SK-N-SH (cell line): Measurements from ENCODE around the gene DNAH1. TPM values are rescaled to one million over a fixed set of nuclear protein-coding genes. Genes with fewer than 3 reads are reported as not detected.
A peak's percentile ranks its signal among the peaks of the same experiment; 100 is the strongest.

Source experiments
- CTCF ChIA-PET: fragments of 300-600, 350-600 bp; formaldehyde crosslinking; extraction: SDS; loops from one replicate; lab custom pipeline; 2021; lab: Yijun Ruan, JAX
- POLR2A ChIA-PET: fragments of 350-600 bp; sonication (Branson Sonifier 250); formaldehyde crosslinking; extraction: SDS; loops from one replicate; lab custom pipeline; 2020; ENCODE audit warnings: antibody characterized with exemption, inconsistent platforms; lab: Yijun Ruan, JAX
- DNase-seq: peaks from one replicate; pipeline ENCODE4 v3.0.0; 2012
- H2AFZ ChIP-seq: fragments of 200-600 bp; sonication (generic); 2 replicates; pipeline ENCODE4 v1.8.1; 2016; ENCODE audit warnings: antibody characterized with exemption, mild to moderate bottlenecking, low read depth
- H3F3A ChIP-seq: fragments of 200-600 bp; sonication (generic); replicated peaks from 2 replicates; pipeline ENCODE3; 2016; ENCODE audit warnings: antibody characterized with exemption, mild to moderate bottlenecking; ENCODE audit not compliant: insufficient read depth
- H3K27ac ChIP-seq, 2 experiments: fragments of 200-500 bp in 1 of 2; fragments of 200-600 bp in 1 of 2; sonication (Bioruptor generic) in 1 of 2; sonication (generic), shearing (Covaris generic) in 1 of 2; 2 replicates each; pipeline versions ENCODE4 v1.5.1 to v1.6.1; 2014 to 2016; ENCODE audit warnings: low read depth in 2 of 2, inconsistent platforms in 1 of 2, low read length in 1 of 2, mild to moderate bottlenecking in 1 of 2, mixed read lengths in 1 of 2
- H3K27me3 ChIP-seq: fragments of 200-600 bp; sonication (generic), shearing (Covaris generic); 2 replicates; pipeline ENCODE4 v1.6.1; 2016; ENCODE audit warnings: mixed run types; ENCODE audit not compliant: insufficient read depth
- H3K36me3 ChIP-seq, 2 experiments: fragments of 200-500 bp in 1 of 2; fragments of 200-600 bp in 1 of 2; sonication (Bioruptor generic) in 1 of 2; sonication (generic) in 1 of 2; replicated peaks in 1 of 2; 2 replicates each; pipeline versions ENCODE3 to v1.5.1; 2014 to 2016; ENCODE audit warnings: low read length in 1 of 2, mild to moderate bottlenecking in 1 of 2; ENCODE audit not compliant: insufficient read depth in 2 of 2, control insufficient read depth in 1 of 2
- H3K4me1 ChIP-seq, 2 experiments: fragments of 200-500 bp in 1 of 2; fragments of 200-600 bp in 1 of 2; sonication (Bioruptor generic) in 1 of 2; sonication (generic), shearing (Covaris generic) in 1 of 2; 2 replicates each; pipeline versions ENCODE4 v1.5.1 to v1.6.1; 2014 to 2016; ENCODE audit warnings: low read depth in 1 of 2, low read length in 1 of 2, mixed run types in 1 of 2; ENCODE audit not compliant: insufficient read depth in 2 of 2, control insufficient read depth in 1 of 2
- H3K4me2 ChIP-seq: fragments of 200-600 bp; sonication (generic), shearing (Covaris generic); 2 replicates; pipeline ENCODE4 v1.6.1; 2017; ENCODE audit warnings: mixed run types
- H3K4me3 ChIP-seq, 2 experiments: fragments of 200-500 bp in 1 of 2; fragments of 200-600 bp in 1 of 2; sonication (Bioruptor generic) in 1 of 2; sonication (generic), shearing (Covaris generic) in 1 of 2; 2 replicates each; pipeline versions ENCODE4 v1.5.1 to v1.8.1; 2014 to 2016; ENCODE audit warnings: low read depth in 2 of 2, inconsistent platforms in 1 of 2, low read length in 1 of 2, mild to moderate bottlenecking in 1 of 2, mixed read lengths in 1 of 2, moderate library complexity in 1 of 2
- H3K79me2 ChIP-seq: fragments of 200-600 bp; sonication (generic); 2 replicates; pipeline ENCODE4 v1.8.1; 2017; ENCODE audit warnings: mild to moderate bottlenecking; ENCODE audit not compliant: insufficient read depth
- H3K9ac ChIP-seq: fragments of 200-600 bp; sonication (generic); 2 replicates; pipeline ENCODE4 v1.6.1; 2017; ENCODE audit warnings: mixed run types
- H3K9me2 ChIP-seq: fragments of 200-600 bp; sonication (generic); 2 replicates; pipeline ENCODE4 v1.6.1; 2017; ENCODE audit warnings: mixed run types
- H3K9me3 ChIP-seq: fragments of 200-600 bp; sonication (generic); 2 replicates; pipeline ENCODE4 v1.6.1; 2017; ENCODE audit warnings: mixed run types, mild to moderate bottlenecking, moderate library complexity
- H4K20me1 ChIP-seq: fragments of 200-600 bp; sonication (generic); 2 replicates; pipeline ENCODE4 v1.6.1; 2017; ENCODE audit warnings: mild to moderate bottlenecking, mixed run types; ENCODE audit not compliant: insufficient read depth
- CHD2 ChIP-seq: fragments of 150-350 bp; IDR thresholded peaks from 2 replicates; pipeline ENCODE4 v1.6.1; 2018; ENCODE audit warnings: low read length; ENCODE audit not compliant: partially characterized antibody
- ELF1 ChIP-seq: IDR thresholded peaks from 2 replicates; pipeline ENCODE4 v1.4.0; 2012
- EZH2phosphoT487 ChIP-seq: fragments of 200-600 bp; sonication (generic); IDR thresholded peaks from 2 replicates; pipeline ENCODE4 v1.6.1; 2017; ENCODE audit warnings: low read depth, mixed run types, mild to moderate bottlenecking, antibody characterized with exemption, moderate library complexity, borderline replicate concordance
- FOXM1 ChIP-seq: IDR thresholded peaks from 2 replicates; pipeline ENCODE4 v1.4.0; 2012; ENCODE audit warnings: low read depth, mild to moderate bottlenecking
- GATA2 ChIP-seq: sonication (generic); formaldehyde crosslinking; IDR thresholded peaks from 2 replicates; pipeline ENCODE4 v1.5.0; 2020; ENCODE audit warnings: mild to moderate bottlenecking, missing genetic modification reagents
- IRF3 ChIP-seq: fragments of 150-350 bp; IDR thresholded peaks from 2 replicates; pipeline ENCODE4 v1.6.1; 2016; ENCODE audit warnings: mild to moderate bottlenecking, low read depth, low read length
- MAX ChIP-seq: IDR thresholded peaks from 2 replicates; pipeline ENCODE4 v1.4.0; 2012; ENCODE audit warnings: low read depth
- MXI1 ChIP-seq: IDR thresholded peaks from 2 replicates; pipeline ENCODE4 v1.6.1; 2012; ENCODE audit warnings: mild to moderate bottlenecking, low read depth, low read length, improper control_type of control experiment
- NFIC ChIP-seq: IDR thresholded peaks from 2 replicates; pipeline ENCODE4 v1.4.0; 2012; ENCODE audit warnings: borderline replicate concordance
- NRF1 ChIP-seq: IDR thresholded peaks from 2 replicates; pipeline ENCODE4 v1.6.1; 2012; ENCODE audit warnings: low read depth, mild to moderate bottlenecking, low read length
- RCOR1 ChIP-seq: fragments of 150-350 bp; IDR thresholded peaks from 2 replicates; pipeline ENCODE4 v1.6.1; 2017; ENCODE audit warnings: antibody characterized with exemption, low read length
- RXRA ChIP-seq: IDR thresholded peaks from 2 replicates; pipeline ENCODE4 v1.4.0; 2012; ENCODE audit warnings: low read depth, mild to moderate bottlenecking, borderline replicate concordance
- SIN3A ChIP-seq: IDR thresholded peaks from 2 replicates; pipeline ENCODE4 v1.6.1; 2012; ENCODE audit warnings: low read depth, mild to moderate bottlenecking, low read length, moderate library complexity, borderline replicate concordance
- SMC3 ChIP-seq: IDR thresholded peaks from 2 replicates; pipeline ENCODE4 v1.6.1; 2012; ENCODE audit warnings: low read depth, low read length, improper control_type of control experiment
- TAF1 ChIP-seq: IDR thresholded peaks from 2 replicates; pipeline ENCODE4 v1.6.1; 2012; ENCODE audit warnings: low read depth, mild to moderate bottlenecking, low read length, moderate library complexity, borderline replicate concordance
- WGBS: methylation state at CpG from one replicate; pipeline ENCODE4 v1.1.6; 2017; ENCODE audit warnings: low lambda C conversion rate; 5-methylcytosine and 5-hydroxymethylcytosine counted together
- polyA plus RNA-seq, 3 experiments: library from polyadenylated mRNA; depleted of rRNA; stranded (reverse); fragments of >200 nt; gene quantifications; 2 replicates each; pipeline ENCODE4 v1.2.3, GENCODE V29; 2012
- TF ChIP-seq, protein P1 (sequence below): fragments of 150-350 bp; IDR thresholded peaks from 2 replicates; pipeline ENCODE4 v1.6.1; 2017; ENCODE audit warnings: antibody characterized with exemption, low read length, low read depth, borderline replicate concordance
- TF ChIP-seq, protein P2 (sequence below): IDR thresholded peaks from 2 replicates; pipeline ENCODE4 v1.6.1; 2012; ENCODE audit warnings: mild to moderate bottlenecking, low read depth, low read length, moderate library complexity

Gene DNAH1
- polyA plus RNA-seq, 1 of the 3 experiments (the other 2 are of a cell fraction) = 5.1 TPM

- DNase-seq = peak; percentile 18
- 78% methylated on average over 10 of the region's 10 CpGs for WGBS
- TF ChIP-seq, protein P1, sequence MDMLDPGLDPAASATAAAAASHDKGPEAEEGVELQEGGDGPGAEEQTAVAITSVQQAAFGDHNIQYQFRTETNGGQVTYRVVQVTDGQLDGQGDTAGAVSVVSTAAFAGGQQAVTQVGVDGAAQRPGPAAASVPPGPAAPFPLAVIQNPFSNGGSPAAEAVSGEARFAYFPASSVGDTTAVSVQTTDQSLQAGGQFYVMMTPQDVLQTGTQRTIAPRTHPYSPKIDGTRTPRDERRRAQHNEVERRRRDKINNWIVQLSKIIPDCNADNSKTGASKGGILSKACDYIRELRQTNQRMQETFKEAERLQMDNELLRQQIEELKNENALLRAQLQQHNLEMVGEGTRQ = no peak
- TF ChIP-seq SIN3A = no peak
- TF ChIP-seq CHD2 = no peak
- no peak for TF ChIP-seq EZH2phosphoT487
- no peak for TF ChIP-seq SMC3
- TF ChIP-seq RXRA = no peak
- no peak for TF ChIP-seq ELF1
- TF ChIP-seq NFIC = no peak
- TF ChIP-seq GATA2 (CRISPR knock-in tag) = no peak
- no peak for TF ChIP-seq FOXM1
- TF ChIP-seq IRF3 = no peak
- no peak for TF ChIP-seq NRF1
- no peak for TF ChIP-seq TAF1
- no peak for TF ChIP-seq MXI1
- TF ChIP-seq, protein P2, sequence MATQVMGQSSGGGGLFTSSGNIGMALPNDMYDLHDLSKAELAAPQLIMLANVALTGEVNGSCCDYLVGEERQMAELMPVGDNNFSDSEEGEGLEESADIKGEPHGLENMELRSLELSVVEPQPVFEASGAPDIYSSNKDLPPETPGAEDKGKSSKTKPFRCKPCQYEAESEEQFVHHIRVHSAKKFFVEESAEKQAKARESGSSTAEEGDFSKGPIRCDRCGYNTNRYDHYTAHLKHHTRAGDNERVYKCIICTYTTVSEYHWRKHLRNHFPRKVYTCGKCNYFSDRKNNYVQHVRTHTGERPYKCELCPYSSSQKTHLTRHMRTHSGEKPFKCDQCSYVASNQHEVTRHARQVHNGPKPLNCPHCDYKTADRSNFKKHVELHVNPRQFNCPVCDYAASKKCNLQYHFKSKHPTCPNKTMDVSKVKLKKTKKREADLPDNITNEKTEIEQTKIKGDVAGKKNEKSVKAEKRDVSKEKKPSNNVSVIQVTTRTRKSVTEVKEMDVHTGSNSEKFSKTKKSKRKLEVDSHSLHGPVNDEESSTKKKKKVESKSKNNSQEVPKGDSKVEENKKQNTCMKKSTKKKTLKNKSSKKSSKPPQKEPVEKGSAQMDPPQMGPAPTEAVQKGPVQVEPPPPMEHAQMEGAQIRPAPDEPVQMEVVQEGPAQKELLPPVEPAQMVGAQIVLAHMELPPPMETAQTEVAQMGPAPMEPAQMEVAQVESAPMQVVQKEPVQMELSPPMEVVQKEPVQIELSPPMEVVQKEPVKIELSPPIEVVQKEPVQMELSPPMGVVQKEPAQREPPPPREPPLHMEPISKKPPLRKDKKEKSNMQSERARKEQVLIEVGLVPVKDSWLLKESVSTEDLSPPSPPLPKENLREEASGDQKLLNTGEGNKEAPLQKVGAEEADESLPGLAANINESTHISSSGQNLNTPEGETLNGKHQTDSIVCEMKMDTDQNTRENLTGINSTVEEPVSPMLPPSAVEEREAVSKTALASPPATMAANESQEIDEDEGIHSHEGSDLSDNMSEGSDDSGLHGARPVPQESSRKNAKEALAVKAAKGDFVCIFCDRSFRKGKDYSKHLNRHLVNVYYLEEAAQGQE = no peak
- TF ChIP-seq MAX = no peak
- no peak for TF ChIP-seq RCOR1
- TF ChIP-seq, all 33 proteins: peak for 0
- Histone ChIP-seq H3K4me2 (no peak overlapping the region), H4K20me1 (no peaks in the 10 kb centered on the region), H3K9me2 (no peaks in the 10 kb centered on the region), H2AFZ (no peak overlapping the region), H3K9me3 (no peaks in the 10 kb centered on the region), H3F3A (no peaks in the 10 kb centered on the region), H3K4me1 (peaks cover 0 to 7% of the 10 kb centered on the region in 2 experiments; a peak in 1 of 4 replicates), H3K27ac (no peak overlapping the region), H3K36me3 (no peaks in the 10 kb centered on the region), H3K79me2 (no peaks in the 10 kb centered on the region), H3K9ac (no peak overlapping the region), H3K27me3 (no peaks in the 10 kb centered on the region), H3K4me3 (no peak overlapping the region)
- CTCF ChIA-PET = interaction anchor here (0.6 to 28.4 kb wide), 3 partner anchors 15 to 1117 kb away, joined by 3 to 578 read pairs (median 16); partner anchors contain the start of genes NISCH, SEMA3G and TNNC1
- POLR2A ChIA-PET = no interaction called here
Observed at GRCh38 chr3:52433328-52433995, 117.3 kb downstream of the DNAH1 start.
